Measurements from ENCODE around the gene RASSF5. TPM values are rescaled to one million over a fixed set of nuclear protein-coding genes. Genes with fewer than 3 reads are reported as not detected.

Gene RASSF5
- total RNA-seq, 1 experiment from 2014 or later = 3.8 TPM

DNA sequence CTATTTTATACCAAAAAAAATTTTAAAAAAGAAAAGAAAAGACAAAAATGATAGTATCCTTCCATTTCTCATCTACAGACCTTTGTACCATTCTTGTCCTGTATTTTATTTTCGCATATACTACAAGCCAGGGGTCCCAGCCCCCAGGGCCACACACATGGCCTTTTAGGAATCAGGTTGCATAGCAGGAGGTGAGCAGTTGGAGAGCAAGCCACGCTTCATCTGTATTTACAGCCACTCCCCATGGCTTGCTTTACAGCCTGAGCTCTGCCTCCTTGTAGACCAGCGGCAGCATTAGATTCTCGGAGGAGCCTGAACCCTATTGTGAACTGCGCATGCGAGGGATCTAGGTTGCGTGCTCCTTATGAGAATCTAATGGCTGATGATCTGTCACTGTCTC lies 39.8 kb downstream of the RASSF5 start:
- DNase-seq (ENCODE audit: low spot score) = no peak

DNA sequence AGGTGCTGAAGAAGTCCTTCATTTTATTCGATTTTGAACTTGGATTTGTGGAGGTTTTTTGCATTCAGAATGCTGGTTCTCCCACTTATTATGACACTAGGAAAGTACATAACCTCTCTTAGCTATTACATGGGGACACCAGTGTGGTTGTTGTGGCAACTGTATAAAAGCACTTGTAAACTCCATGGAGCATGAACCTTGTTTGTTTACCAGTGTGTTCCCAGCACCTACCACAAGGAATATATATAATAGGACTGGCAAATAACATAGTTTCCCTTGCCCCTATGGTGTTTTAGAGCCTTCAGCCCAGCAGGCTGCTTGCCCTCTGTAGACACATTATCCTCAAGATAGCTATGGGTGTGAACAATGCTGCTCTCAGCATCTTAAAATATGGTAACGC lies 43.1 kb downstream of the RASSF5 start:
- no peak for DNase-seq (ENCODE audit: low spot score)

DNA sequence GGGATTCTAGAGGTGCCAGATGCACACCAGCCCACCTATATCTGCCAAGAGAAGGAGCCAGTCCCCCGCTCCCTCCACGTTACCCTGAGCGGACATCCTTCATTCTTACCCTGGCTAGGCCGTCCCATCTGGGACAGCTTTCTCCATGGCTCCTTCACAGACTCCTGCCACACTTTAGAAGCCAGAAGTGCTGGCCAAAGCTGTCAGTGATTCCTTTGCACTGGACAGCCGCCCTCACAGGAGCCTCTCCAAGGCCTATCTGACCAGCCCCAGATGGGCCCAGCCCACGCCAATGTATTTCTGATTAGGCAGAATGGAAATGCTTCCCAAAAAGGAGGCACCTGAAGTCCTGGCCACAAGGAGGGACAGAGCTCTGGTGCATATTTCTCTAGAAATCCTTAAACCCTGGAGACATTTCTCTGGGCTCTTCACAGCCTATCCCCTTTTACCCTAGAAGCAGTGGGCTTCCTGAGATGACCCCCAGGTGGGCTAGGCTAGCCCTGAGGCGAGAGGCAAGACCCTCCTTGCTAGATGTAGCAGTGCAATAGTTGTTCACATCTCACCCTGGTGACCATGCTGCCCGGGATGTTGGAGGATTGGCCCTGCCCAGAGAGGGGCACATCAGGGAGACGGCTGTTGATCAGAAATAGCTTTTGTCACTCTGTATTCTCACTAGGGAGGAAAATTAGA lies 44.1 kb downstream of the RASSF5 start:
- no peak for DNase-seq (ENCODE audit: low spot score)

DNA sequence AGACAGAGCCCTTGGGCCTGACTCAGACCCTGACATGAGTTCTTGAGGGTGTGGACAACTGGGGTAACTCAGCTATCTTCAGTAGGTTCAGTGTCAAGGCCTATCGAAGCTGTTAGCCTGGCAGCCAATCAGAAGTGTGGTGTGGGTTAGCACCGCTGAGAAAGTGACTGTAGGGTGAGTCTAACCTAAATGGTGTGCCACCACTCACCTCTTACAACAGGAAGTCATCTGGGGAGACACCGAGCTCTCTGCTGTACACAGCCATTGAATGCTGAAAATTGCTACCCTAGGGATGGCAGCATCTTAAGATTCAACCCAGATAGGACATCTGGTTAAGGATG lies 44.6 kb downstream of the RASSF5 start:
- no peak for DNase-seq (ENCODE audit: low spot score)

DNA sequence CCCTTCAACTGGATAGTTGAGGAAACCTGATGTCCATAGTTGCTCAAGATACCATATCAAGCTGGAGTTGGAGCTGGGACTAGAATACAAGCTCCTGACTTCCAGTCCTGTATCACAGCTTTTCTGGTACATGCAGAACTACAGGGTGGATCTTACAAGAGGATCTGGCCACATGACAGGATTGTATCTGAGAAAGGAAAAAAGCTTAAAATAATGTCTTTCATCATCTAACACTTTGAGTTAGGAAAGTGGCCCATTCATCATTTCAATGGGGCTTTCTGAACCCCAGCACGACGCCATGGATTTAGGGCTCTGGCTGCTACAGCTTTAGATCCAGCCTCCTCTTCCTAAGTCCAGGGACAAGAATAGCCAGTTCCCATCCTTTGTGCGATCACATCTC lies 46.9 kb downstream of the RASSF5 start:
- DNase-seq (ENCODE audit: low spot score) = no peak

DNA sequence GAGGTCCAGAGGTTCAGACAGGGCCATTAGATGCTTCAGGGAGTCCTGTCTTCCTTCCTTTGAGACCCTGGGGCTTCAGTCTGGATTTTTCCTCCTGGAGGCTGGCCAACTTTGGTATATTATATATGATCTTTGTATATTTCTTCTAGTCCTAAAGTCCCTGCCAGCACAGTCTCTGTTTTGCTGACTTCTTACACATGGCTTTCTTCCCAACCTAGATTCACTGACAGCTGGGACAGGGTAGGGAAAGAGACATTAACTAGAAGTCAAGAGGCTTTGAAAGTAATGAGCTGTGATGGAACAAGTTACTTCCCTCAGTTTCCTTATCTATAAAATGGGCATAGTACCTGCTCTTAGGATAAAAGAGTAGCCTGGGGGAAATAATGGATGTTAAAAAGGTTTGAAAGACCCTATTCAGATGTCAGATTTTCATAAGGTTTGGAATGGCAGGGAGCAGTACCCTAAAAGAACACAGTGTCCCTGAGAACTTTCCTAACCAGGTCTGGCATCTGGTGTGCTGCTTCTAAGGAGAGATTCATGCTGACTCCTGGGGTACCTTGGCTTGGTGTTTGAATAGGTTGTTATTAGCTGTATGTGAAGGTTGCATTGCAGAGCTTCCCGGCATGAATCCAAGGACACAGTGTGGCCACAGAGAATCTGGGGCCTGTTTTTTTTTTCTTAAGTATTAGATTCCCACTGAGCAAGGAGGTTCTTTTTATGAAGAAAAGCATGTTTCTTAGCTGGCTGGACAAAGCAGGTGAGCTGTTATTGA lies 47.6 kb downstream of the RASSF5 start:
- DNase-seq (ENCODE audit: low spot score) = no peak

DNA sequence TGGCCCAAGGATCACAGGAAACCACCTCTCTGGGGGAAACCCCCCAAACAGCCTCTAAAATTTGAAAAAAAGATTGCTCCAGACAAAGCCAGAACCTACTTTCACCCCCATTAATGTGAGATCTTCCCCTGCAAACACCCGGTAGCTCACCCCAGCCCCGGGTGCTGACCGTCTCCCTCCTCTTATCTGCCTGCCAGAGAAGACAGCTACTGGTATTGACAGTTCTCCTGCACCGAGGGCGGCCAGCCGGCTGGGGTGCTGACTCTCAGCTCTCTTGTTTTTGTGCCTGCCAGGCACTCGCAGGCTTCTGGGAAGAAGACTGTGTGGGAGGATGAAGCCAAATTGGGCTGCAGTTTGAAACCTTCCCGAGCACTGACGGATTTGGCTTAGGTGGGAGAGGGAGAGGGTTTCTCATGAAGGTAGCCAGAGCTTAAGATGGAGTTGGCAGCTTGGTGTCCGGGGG lies 48.2 kb downstream of the RASSF5 start:
- no peak for DNase-seq (ENCODE audit: low spot score)

DNA sequence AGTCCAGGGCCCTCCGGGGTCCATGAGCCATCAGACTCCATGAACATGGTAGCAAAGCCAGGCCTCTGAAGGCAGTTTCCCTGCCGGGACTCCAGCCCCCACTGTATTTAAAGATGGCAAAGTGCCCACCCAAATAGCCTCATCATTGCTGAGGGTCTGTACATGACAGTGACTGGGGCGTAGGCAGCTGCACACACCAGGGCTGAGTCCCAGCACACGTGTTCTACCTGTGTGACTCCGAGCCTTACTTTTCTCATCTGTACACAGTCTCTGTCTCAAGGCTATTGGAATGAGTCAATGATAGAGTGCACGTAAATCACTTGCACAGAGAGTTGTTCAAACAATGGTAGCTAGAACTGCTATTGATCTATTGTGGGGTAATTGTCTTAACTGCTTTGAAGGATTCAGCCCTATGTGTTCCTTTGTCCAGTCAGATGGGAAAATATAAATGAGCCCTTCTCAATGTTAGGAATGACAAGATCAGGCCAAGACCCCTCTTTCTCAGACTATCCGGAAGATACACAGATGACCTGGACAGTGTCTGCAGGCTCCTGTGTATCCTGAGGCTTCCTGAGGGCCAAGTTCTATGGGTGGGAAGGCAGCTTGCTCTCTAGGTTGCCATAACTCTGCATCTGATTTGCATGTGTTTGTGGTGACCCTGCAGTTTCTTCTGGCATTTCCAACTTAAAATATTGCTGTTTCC lies 48.9 kb downstream of the RASSF5 start:
- no peak for DNase-seq (ENCODE audit: low spot score)

DNA sequence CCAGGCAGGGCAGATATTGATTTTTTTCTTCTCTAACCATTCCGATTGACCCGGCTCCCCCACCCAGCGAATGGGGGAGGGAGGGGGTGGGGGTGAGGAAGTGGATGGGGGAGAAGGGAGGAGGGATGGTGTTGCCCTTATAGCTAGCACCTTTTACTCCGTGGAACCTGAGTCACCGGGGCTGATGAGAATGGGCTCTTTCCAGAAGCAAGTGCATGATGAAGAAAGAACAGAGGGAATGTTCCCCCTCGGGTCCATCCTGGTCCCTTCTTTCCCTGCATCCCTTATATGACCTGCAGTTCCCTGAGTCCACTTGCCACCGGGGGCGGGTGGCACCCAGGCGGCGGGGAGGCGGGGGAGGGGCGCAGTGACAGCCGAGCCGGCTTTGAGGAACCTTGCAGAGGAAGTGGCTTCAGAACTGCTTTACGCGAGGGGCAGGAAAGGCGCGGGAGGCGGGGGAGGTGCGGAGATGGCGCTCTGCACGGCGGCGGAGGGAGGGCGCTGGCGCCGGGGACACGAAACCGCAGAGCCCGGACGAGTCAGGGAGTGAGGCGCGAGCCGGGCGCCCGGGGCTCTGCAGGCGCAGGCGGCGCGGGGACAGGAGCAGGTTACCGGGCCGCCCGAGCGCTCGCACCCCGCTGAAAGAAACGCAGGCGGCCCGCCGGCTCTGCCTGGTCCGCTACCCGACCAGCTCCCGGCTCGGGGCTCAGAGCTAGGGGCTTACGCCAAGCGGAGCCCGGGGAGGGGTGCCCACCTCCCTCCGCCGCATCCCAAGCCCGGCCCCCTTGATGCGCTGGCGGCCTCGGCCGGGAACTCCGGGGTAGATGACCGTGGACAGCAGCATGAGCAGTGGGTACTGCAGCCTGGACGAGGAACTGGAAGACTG lies 49.7 kb downstream of the RASSF5 start:
- DNase-seq (ENCODE audit: low spot score) = peak; percentile 58

DNA sequence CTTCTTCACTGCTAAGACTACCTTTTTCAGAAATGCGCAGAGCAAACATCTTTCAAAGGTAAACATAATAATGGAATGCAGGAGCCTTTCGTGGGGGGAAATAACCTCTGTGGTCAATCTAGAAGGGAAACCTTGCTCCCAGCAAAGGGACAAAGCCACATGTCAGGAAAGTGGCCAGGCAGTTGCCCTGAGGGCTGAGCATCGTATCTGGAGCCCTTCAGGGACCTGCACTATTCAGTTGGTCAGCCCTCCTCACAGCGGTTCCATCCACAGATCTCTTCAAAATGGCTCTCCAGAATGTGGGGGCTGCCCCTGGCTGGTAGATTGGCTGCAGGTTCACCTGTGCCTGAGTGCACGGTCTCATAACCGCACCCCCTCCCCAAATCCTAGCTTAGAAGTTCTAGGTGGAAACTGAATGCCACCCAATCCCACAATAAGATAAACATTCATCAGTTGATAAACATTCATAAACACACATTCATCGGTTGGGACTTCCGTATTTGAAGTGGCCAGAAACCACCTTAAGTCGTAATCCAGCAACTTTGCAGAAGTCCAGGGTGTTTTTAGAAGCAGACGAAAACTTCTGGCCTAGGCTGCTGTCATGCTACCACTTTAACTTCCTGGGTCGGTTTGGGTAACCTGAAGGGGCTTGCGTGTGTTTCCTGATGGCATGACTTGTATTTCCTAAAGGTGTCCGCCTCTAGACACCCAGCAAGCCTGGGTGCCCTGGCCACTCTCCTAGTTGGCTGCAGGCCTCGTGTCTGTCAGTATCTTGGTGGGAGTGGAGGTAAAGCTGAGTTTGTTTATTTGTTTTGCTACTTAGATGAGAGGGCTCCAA lies 50.5 kb downstream of the RASSF5 start:
- peak; percentile 43 for DNase-seq (ENCODE audit: low spot score)

DNA sequence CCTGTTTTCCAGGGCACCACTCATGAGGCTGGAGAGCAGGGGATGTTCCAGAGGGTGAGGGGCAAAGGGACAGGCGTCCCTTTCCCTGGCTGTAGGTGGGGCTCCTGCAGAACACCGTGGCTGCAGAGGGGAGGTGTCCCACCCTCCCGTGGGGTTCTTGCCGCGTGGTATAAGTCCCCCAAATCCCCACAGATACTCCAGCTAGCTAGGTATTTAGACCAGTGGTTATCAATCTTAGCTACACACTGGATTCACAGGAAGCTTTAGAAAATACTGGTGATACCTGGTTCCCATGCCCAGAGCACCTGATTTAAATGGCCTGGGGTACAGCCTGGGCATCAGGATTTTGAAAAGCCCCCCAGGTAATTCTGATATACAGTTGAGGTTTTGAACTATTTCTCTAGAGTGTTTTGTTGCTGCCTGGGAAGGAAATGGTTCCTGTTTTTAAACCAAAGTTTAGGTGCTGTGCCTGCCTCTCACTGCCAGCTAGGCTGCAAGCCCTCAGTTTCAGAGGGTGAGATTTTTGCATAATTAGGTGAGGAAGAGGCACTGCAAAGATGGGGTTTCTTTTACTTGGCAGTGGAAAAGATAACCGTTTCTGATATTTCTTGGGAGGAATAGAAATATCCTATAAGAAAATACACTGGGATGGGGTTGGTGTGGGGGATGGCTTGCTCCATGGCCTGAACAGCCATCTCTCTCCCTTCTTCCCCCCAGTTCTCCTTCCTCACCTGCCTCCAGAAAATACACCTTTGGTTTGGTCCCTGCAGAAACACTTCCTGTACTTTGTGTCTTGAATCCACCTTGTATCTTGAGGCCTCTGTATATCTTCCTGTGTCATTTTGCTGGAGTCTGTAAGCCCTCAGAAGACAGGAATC lies 51.7 kb downstream of the RASSF5 start:
- no peak for DNase-seq (ENCODE audit: low spot score)

DNA sequence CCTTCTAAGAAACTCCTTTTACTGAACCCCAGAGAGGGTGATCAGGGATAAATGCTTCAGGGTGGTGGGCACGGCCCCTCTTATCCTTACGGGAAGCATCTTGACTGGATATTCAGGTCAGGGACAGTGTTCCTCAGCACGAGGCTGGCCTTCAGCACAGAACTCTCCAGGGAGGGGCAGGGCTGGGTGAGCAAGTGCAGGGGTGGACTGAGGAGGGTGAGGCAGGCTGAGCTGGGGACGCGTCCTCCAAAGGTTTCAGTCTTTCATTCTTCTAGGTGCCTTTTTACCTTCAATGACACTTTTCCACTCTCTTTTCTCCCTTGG lies 52.3 kb downstream of the RASSF5 start:
- DNase-seq (ENCODE audit: low spot score) = no peak

DNA sequence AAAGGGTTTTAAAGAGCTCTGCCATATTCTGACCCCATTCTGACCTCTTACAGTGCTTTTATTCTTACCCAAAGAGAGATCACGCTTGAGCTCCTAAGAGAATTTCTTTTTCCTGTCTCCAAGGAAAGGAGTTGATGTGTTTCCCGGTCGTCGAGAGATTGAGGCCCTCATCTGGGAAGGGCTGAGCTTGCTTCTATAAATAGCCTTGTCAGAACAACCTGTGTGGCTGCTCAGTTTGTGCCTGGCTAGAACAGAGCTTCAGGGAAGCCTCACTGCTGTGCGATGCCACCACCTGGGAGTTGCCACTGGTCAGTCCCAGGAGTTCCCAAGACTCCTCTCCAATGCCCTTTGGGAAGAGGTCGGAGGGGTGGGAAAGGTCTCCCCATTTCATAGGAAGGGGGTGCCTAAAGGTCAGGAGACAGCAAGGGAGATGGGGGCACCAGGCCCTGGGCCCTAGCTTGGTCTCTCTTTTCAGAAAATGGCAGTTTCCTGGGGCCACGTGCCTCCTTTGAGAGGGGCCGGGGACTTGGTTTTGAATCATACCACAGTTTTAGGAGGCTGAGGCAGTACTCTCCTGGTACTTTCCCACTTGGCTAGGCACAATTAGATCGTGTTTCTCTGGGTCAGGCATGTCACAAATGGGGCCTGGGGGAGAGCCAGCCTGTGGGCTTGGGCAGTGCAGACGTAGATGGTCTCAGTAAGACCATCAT lies 52.8 kb downstream of the RASSF5 start:
- DNase-seq (ENCODE audit: low spot score) = no peak

DNA sequence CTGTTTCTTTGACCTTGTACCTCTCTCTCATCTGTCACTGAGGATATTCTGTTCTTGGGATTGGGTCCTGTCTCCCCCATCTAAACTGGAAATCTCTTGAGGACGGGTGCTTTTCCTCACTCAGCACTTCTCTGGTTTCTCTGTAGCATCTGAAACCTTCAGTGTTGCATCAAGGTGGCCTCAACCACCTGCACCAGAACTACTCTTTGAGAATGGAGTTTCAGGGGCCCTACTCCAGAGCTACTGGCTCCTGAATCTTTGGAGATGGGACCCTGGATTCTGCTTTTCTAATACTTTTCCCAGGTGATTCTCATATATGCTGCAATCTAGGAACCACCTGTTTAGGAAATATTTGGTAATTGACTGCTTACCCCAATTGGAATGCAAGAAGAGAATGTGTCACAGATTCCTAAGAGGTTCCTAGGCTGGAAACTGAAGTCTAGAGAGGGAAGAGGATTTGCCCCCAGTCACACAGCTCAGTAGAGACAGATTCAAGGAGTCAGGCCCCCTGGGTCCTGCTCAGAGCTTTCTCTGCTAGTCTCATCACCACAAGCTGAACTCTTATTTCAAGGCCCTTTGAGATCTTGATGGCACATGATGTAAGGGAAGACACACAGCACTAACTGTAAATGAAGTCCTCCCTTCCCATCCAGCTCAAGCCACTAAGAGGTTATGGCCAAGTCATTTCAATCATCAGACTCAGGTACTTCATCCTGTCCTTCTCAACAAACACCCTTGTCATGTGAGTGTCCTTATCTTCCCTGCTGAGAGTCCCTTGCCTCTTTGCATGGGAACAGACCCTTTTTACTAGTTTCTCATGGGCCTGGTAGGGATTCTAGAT lies 56.3 kb downstream of the RASSF5 start:
- no peak for DNase-seq (ENCODE audit: low spot score)

DNA sequence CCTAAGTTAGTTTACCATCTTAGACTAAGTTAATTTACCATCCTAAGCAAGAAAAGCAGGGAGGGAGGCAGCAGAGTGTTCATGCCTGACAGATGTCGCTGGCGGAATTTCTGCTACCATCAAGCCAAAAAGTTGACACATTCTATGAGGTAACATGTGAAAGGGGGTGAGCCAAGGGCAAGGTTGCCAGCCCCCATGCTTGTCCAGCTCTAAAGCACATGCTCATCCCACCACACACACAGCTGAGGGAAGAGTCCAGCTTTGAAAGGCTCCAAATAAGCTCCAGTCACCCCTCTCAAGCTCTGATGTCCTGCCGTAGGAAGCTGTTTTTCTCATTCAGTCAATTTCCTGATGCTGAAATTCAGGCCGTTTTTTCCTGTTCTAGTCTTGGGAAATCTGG lies 58.7 kb downstream of the RASSF5 start:
- no peak for DNase-seq (ENCODE audit: low spot score)

DNA sequence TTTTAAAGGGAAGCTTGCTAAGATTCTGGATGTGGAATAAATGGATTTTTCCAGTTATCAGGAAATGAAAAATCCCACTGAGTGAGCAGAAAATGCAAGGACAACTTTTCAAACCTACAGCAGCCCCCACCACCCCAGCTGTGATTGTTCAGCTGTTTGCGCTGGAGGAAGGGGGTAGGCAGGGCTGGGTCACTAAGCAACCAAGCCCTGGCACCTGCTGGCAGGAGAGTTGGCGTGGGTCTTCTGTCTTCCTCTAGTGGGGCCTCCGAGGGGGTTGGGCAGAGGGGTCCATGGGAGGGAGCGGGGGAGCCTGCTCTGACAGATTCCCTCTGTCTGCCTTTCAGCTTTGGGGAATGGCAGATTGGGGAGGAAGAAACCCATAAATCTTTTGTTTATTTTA lies 59.7 kb downstream of the RASSF5 start:
- no peak for DNase-seq (ENCODE audit: low spot score)

DNA sequence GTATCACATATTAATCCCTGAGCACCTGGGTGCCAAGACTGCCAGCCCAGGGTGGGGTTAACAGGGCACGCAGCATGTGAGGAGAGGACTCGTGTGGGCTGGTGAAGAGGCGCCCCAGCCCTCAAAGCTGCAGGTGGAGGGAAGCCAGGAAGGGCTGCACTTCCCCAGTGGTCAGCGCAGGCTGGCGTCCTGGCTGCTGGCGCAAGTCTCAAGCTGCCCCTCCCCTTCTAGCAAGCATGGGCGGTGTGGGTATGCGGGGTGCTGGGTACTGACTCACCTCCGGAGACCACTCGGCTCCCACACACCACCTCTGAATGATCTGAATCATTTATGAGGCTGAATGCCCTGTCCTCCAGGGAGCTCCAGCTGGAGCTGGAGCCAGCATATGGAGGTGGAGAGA lies 60.9 kb downstream of the RASSF5 start:
- DNase-seq (ENCODE audit: low spot score) = no peak

DNA sequence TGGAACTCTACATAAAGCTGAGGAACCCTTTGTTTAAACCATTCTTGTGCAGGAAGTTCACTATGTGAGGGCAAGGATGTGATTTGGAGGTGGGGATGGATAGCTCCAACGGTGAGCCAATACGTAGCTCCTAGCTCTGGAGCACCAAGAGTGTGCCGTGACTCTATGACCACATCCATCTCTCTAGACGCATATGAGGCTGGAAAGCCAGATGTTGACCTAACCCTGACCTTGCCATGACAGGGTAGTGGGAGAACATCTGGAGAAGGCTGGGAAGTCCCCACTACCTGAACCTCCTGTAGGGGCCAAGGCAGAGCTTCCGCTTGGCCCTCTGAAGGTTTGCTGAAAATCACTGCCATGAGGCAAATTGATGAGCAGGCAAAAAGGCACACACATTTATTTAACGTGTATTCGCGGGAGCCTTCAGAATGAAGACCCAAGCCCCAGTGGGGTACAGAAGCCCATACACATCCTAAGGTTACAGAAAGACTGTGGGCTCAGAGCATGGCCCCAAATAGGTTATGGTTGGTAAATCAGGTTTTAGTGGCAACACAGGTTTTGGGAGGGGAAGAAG lies 61.5 kb downstream of the RASSF5 start:
- DNase-seq (ENCODE audit: low spot score) = no peak
